HepG2 (cell line): ENCODE results near the gene RERE. TPM values are rescaled to one million over a fixed set of nuclear protein-coding genes. Genes with fewer than 3 reads are reported as not detected.

Source experiments
- microRNA-seq: library from miRNA; unstranded; fragments of <30 nt; microRNA quantifications from one replicate; pipeline ENCODE4, GENCODE V29; 2020
- polyA plus RNA-seq, 8 experiments: library from polyadenylated mRNA; depleted of rRNA in 3 of 8; stranded (reverse) in 7 of 8; unstranded in 1 of 8; fragments of >200 nt; fragmentation: Illumina TruSeq in 4 of 8; extraction: Trizol in 4 of 8; gene quantifications; 2 replicates each; pipeline versions ENCODE4 v1.2.1 to v1.2.3, GENCODE V29; 2011 to 2016; ENCODE audit warnings: low read depth in 4 of 8, missing spikeins in 1 of 8, mixed read lengths in 1 of 8; ENCODE audit not compliant: insufficient read depth in 1 of 8
- small RNA-seq, 3 experiments: library from RNA; depleted of rRNA; stranded (forward); fragments of <200 nt; gene quantifications; one replicate each; pipeline ENCODE3, GENCODE V24; 2012; ENCODE audit warnings: low read depth in 2 of 3, low replicate concordance in 1 of 3; ENCODE audit not compliant: insufficient read length in 3 of 3, insufficient read depth in 2 of 3
- total RNA-seq, 5 experiments: library from RNA; depleted of rRNA; stranded (reverse); fragments of >200 nt; fragmentation: Illumina TruSeq; extraction: Trizol; gene quantifications; 2 replicates each; pipeline ENCODE4 v1.2.3, GENCODE V29; 2016; ENCODE audit warnings: low read depth in 1 of 5

The RERE gene
- total and polyA plus RNA-seq, 2 of the 13 experiments (the other 11 are each of a cell fraction or from before 2014, with no cell fraction given): 18.3 to 21.9 TPM

Small RNA genes within 50 kb of the gene (microRNA-seq; reads per million reads assigned to microRNA genes)
- gene MIR6728: 0.85 reads per million

Small RNA genes within 50 kb of the gene (small RNA-seq; reads per million reads assigned to genes)
- 0 reads per million in 3 experiments for gene MIR6728
- gene RF00019: 0 reads per million in 3 experiments
- 0 reads per million in 3 experiments for gene RF00599

Other genes with a start within 250 kb of the RERE start
- gene ENO1, start 61.0 kb upstream of the RERE start, total RNA-seq (2016; rRNA removed; fragmentation: Illumina TruSeq; extraction: Trizol): 1,559 and 2,216 TPM in 2 replicates
- gene ENO1, start 61.0 kb upstream of the RERE start, polyA plus RNA-seq (2011; rRNA removed): 2,835 and 3,103 TPM in 2 replicates
- gene CA6, start 128.2 kb upstream of the RERE start, total RNA-seq (2016; rRNA removed; fragmentation: Illumina TruSeq; extraction: Trizol): not detected in 2 replicates
- not detected in 2 replicates for gene CA6, start 128.2 kb upstream of the RERE start, polyA plus RNA-seq (2011; rRNA removed)
- gene SLC2A7, start 208.8 kb upstream of the RERE start, total RNA-seq (2016; rRNA removed; fragmentation: Illumina TruSeq; extraction: Trizol): not detected in 2 replicates
- not detected in 2 replicates for gene SLC2A7, start 208.8 kb upstream of the RERE start, polyA plus RNA-seq (2011; rRNA removed)